ENCODE results near the gene FOXA2.

Gene FOXA2

GRCh38 chr20:22536956-22537756 is 47.2 kb downstream of the FOXA2 start:
- DNase-seq (ENCODE audit: low read depth) = no peak

- no peak for DNase-seq (ENCODE audit: low read depth)
These were observed 48.1 kb downstream of the FOXA2 start for GRCh38 chr20:22536141-22536828.

- no peak for DNase-seq (ENCODE audit: low read depth)
These were observed 48.9 kb downstream of the FOXA2 start for GRCh38 chr20:22535483-22535882.

- DNase-seq (ENCODE audit: low read depth) = no peak
These were observed 50.3 kb downstream of the FOXA2 start for GRCh38 chr20:22533823-22534751.

- DNase-seq (ENCODE audit: low read depth) = no peak
These were observed 51.8 kb downstream of the FOXA2 start for GRCh38 chr20:22532598-22532997.

- DNase-seq (ENCODE audit: low read depth) = no peak
These were observed 52.6 kb downstream of the FOXA2 start for GRCh38 chr20:22531756-22532155.

GRCh38 chr20:22531056-22531615 is 53.2 kb downstream of the FOXA2 start:
- no peak for DNase-seq (ENCODE audit: low read depth)
